ENCODE results near the gene ACSM5.
"Not testable (repeated sequence)": the region's sequence is repeated elsewhere in the genome, so short reads cannot be mapped to it uniquely, and the experiment has no call there.

The ACSM5 gene

GRCh38 chr16:20446652-20447393, 37.5 kb downstream of the ACSM5 start:
- DNase-seq (ENCODE audit: low read depth in 2 of 3, low spot score in 1 of 3): not testable (repeated sequence)

- DNase-seq (ENCODE audit: low read depth in 2 of 3, low spot score in 1 of 3): not testable (repeated sequence)
These were observed 42.0 kb downstream of the ACSM5 start, which contains the start of gene ACSM2A for GRCh38 chr16:20451364-20451763. Gene ACSM2A, plus strand, starts transcription at chr16:20451521. Its CDS starts 8,594 bp downstream, at chr16:20460115.

- DNase-seq (ENCODE audit: low read depth in 2 of 3, low spot score in 1 of 3): not testable (repeated sequence)
These were observed 44.3 kb downstream of the ACSM5 start for GRCh38 chr16:20453633-20454032.

- not testable (repeated sequence) for DNase-seq (ENCODE audit: low read depth in 2 of 3, low spot score in 1 of 3)
These were observed 49.9 kb downstream of the ACSM5 start for GRCh38 chr16:20459227-20459626.

- DNase-seq (ENCODE audit: low read depth in 2 of 3, low spot score in 1 of 3): not testable (repeated sequence)
These were observed 51.0 kb downstream of the ACSM5 start for GRCh38 chr16:20460313-20460712.

- DNase-seq (ENCODE audit: low read depth in 2 of 3, low spot score in 1 of 3): not testable (repeated sequence)
These were observed 59.6 kb downstream of the ACSM5 start for GRCh38 chr16:20468954-20469353.

- DNase-seq (ENCODE audit: low read depth in 2 of 3, low spot score in 1 of 3): not testable (repeated sequence)
These were observed 60.6 kb downstream of the ACSM5 start for GRCh38 chr16:20469930-20470329.

- DNase-seq (ENCODE audit: low read depth in 2 of 3, low spot score in 1 of 3): not testable (repeated sequence)
These were observed 61.4 kb downstream of the ACSM5 start for GRCh38 chr16:20470732-20471131.

- not testable (repeated sequence) for DNase-seq (ENCODE audit: low read depth in 2 of 3, low spot score in 1 of 3)
These were observed 67.9 kb downstream of the ACSM5 start for GRCh38 chr16:20477188-20477744.

GRCh38 chr16:20483989-20484388, 74.7 kb downstream of the ACSM5 start:
- not testable (repeated sequence) for DNase-seq (ENCODE audit: low read depth in 2 of 3, low spot score in 1 of 3)

- no peak for DNase-seq (ENCODE audit: low read depth in 2 of 3, low spot score in 1 of 3)
These were observed 75.4 kb downstream of the ACSM5 start for GRCh38 chr16:20484726-20485125.

GRCh38 chr16:20485408-20485807, 76.1 kb downstream of the ACSM5 start:
- DNase-seq (ENCODE audit: low read depth in 2 of 3, low spot score in 1 of 3): no peak
